Activated T-helper 17 cell treated with anti-CD3 and anti-CD28 coated beads, Interleukin-2, amount 50 U/mL, for 72 hours (primary cell): ENCODE measurements around the gene ACOT13. TPM values are rescaled to one million over a fixed set of nuclear protein-coding genes. Genes with fewer than 3 reads are reported as not detected.
A peak's percentile ranks its signal among the peaks of the same experiment; 100 is the strongest.
"Not testable (repeated sequence)": the region's sequence is repeated elsewhere in the genome, so short reads cannot be mapped to it uniquely, and the experiment has no call there.

Experiments
- ATAC-seq: fragments of 150-1000 bp; cut with Tn5 transposase; replicated peaks from 2 replicates; pipeline ENCODE4 v1.10.0; 2021; ENCODE audit warnings: mild to moderate bottlenecking, moderate library complexity
- H3K27ac Mint-ChIP-seq: one replicate; pipeline ENCODE4 v1.8.0; 2022; ENCODE audit warnings: mixed read lengths
- H3K27me3 Mint-ChIP-seq: one replicate; pipeline ENCODE4 v1.8.0; 2022; ENCODE audit warnings: mixed read lengths
- H3K36me3 Mint-ChIP-seq: one replicate; pipeline ENCODE4 v1.8.0; 2022; ENCODE audit warnings: low read depth, mild to moderate bottlenecking, mixed read lengths
- H3K4me1 Mint-ChIP-seq: one replicate; pipeline ENCODE4 v1.8.0; 2022; ENCODE audit warnings: mixed read lengths
- H3K4me3 Mint-ChIP-seq: one replicate; pipeline ENCODE4 v1.8.0; 2022; ENCODE audit warnings: mild to moderate bottlenecking, mixed read lengths
- H3K9me3 Mint-ChIP-seq: one replicate; pipeline ENCODE4 v1.8.0; 2022; ENCODE audit warnings: mixed read lengths
- total RNA-seq, 2 donors: library from RNA; stranded (reverse); gene quantifications; one replicate each; pipeline ENCODE4 v1.2.3, GENCODE V29; 2022

Gene ACOT13
- total RNA-seq, 2 donors from 2014 or later: 19.2 to 23.5 TPM

DNA sequence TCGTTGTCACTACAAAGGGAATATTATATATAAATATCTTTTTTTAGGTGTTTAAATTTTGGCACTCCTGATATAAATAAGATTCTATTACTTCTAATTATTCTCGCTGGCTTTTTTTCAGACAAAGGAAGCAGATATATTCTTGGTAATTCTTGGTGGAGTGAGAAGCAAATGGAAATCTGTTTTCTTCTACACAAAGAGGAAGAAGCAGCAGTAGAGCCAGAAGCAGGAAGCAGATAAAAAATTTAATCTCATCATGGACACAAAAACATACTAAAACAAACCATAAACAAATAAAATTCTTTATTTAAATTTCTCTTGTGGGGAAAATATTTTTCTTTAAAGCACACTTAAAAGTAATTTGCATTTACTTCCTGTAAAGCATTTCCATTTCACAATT, 17.2 kb upstream of the ACOT13 start:
- Mint-ChIP-seq H3K27ac (no peak overlapping the region), H3K4me3 (no peak overlapping the region), H3K27me3 (no peaks in the 10 kb centered on the region), H3K4me1 (peaks cover 6% of the 10 kb centered on the region), H3K36me3 (peaks cover 52% of the 10 kb centered on the region), H3K9me3 (no peaks in the 10 kb centered on the region)
- no peak for ATAC-seq

- H3K27me3 Mint-ChIP-seq: no peaks in the 10 kb centered on the region
- H3K4me1 Mint-ChIP-seq: peaks cover 7% of the 10 kb centered on the region
- no peak overlapping the region for H3K4me3 Mint-ChIP-seq
- no peak overlapping the region for H3K27ac Mint-ChIP-seq
- no peak for ATAC-seq
- H3K9me3 Mint-ChIP-seq: no peaks in the 10 kb centered on the region
- H3K36me3 Mint-ChIP-seq: peaks cover 58% of the 10 kb centered on the region
These were observed 16.5 kb upstream of the ACOT13 start for GRCh38 chr6:24650365-24650764.

DNA sequence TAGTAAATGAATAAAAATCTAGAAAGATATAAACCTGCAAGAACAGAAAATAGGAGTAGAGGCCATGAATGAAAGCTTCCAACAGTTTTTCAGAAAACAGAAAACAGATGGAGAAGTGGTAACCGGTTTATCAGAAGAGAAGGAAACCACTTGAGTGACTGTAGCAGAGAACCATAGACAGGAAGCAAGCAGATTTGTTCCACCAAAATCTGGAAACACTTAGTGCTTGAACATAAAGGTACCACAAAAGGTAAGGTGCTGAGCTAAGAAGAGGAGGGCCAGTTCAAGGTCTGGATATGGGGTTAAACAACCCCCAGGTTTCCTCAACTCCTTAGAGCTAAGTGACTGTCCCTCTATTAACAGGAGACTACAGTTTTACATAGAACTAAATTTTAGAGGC, 11.7 kb upstream of the ACOT13 start:
- Mint-ChIP-seq H3K36me3 (peaks cover 98% of the 10 kb centered on the region), H3K27me3 (no peaks in the 10 kb centered on the region), H3K9me3 (no peaks in the 10 kb centered on the region), H3K27ac (peak overlapping the region; percentile 84), H3K4me3 (no peak overlapping the region), H3K4me1 (peaks cover 17% of the 10 kb centered on the region)
- peak; percentile 37 for ATAC-seq

GRCh38 chr6:24658573-24659560, 8.0 kb upstream of the ACOT13 start:
- Mint-ChIP-seq H3K4me3 (no peak overlapping the region), H3K4me1 (peaks cover 30% of the 10 kb centered on the region), H3K27me3 (no peaks in the 10 kb centered on the region), H3K27ac (no peak overlapping the region), H3K9me3 (no peaks in the 10 kb centered on the region), H3K36me3 (peaks cover 96% of the 10 kb centered on the region)
- ATAC-seq: no peak

DNA sequence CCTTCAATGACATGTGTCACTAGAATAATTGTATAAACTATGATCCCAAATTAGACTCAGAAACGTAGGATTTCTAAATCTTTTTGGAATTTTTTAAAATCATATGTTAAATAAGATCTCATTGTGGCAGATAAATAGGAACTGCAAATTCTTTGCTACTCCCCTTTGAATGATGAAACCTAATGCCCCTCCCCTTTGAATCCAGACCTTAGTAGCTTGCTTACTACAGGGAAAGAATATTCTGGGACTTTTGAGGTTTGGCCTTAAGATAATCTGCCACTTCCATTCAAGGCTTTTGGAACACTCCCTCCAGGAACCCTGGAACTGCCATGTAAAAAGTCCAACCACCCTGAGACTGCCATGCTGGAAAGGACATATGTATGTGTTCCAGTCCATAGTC, 7.3 kb upstream of the ACOT13 start:
- Mint-ChIP-seq H3K36me3 (peaks cover 96% of the 10 kb centered on the region), H3K27ac (no peak overlapping the region), H3K27me3 (no peaks in the 10 kb centered on the region), H3K9me3 (no peaks in the 10 kb centered on the region), H3K4me3 (no peak overlapping the region), H3K4me1 (peaks cover 35% of the 10 kb centered on the region)
- no peak for ATAC-seq

DNA sequence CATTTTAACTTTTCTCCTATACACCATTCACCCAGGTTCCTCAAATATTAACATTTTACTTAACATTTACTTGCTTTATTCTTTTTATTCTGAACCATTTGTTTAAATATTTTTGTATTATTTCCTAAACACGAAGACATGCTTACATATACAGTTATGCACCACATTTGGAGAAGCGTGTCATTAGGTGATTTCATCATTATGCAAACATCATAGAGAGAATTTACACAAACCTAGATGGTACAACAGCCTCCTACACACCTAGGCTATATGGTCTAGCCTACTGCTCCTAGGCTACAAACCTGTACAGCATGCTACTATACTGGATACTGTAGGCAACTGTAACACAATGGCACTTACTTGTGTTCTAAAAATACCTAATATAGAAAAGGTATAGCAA, 6.8 kb upstream of the ACOT13 start:
- Mint-ChIP-seq H3K36me3 (peaks cover 96% of the 10 kb centered on the region), H3K9me3 (no peaks in the 10 kb centered on the region), H3K4me3 (no peak overlapping the region), H3K4me1 (peaks cover 40% of the 10 kb centered on the region), H3K27ac (no peak overlapping the region), H3K27me3 (no peaks in the 10 kb centered on the region)
- no peak for ATAC-seq

- ATAC-seq, H3K9me3 Mint-ChIP-seq, H3K27me3 Mint-ChIP-seq, H3K4me3 Mint-ChIP-seq: not testable (repeated sequence)
- H3K36me3 Mint-ChIP-seq: peaks cover 96% of the 10 kb centered on the region
- H3K27ac Mint-ChIP-seq: peak overlapping the region; percentile 49
- H3K4me1 Mint-ChIP-seq: peaks cover 34% of the 10 kb centered on the region
These were observed 5.1 kb upstream of the ACOT13 start for GRCh38 chr6:24661759-24662158.

- no peak for ATAC-seq
- Mint-ChIP-seq H3K4me3 (no peak overlapping the region), H3K36me3 (peaks cover 96% of the 10 kb centered on the region), H3K4me1 (peaks cover 34% of the 10 kb centered on the region), H3K27me3 (no peaks in the 10 kb centered on the region), H3K9me3 (no peaks in the 10 kb centered on the region), H3K27ac (peak overlapping the region; percentile 49)
These were observed 4.6 kb upstream of the ACOT13 start for GRCh38 chr6:24662236-24662635.

DNA sequence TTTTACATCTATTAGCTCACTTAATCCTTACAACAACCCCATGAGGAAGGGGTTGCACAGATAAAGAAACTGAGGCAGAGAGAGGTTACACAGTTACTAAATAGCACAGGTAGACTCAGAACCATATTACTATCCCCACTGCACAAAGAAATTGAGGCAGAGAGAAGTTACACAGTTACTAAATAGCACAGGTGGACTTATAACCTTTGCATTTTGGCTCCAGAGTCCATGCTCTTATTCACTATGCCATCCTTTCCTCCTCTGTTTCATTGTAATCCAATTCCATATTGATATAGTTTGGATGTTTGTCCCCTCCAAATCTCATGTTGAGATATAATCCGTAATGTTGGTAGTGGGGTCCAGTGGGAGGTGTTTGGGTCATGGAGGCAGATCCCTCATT, 3.7 kb upstream of the ACOT13 start:
- Mint-ChIP-seq H3K9me3 (no peaks in the 10 kb centered on the region), H3K27me3 (no peaks in the 10 kb centered on the region), H3K27ac (peak overlapping the region; percentile 2), H3K4me1 (peaks cover 34% of the 10 kb centered on the region), H3K4me3 (no peak overlapping the region), H3K36me3 (peaks cover 88% of the 10 kb centered on the region)
- ATAC-seq: no peak

- peak overlapping the region; percentile 94 for H3K4me3 Mint-ChIP-seq
- peaks cover 77% of the 10 kb centered on the region for H3K36me3 Mint-ChIP-seq
- H3K4me1 Mint-ChIP-seq: peaks cover 37% of the 10 kb centered on the region
- H3K27me3 Mint-ChIP-seq: no peaks in the 10 kb centered on the region
- no peak for ATAC-seq
- H3K9me3 Mint-ChIP-seq: no peaks in the 10 kb centered on the region
- peak overlapping the region; percentile 99 for H3K27ac Mint-ChIP-seq
These were observed 2.6 kb upstream of the ACOT13 start for GRCh38 chr6:24664046-24664987.

DNA sequence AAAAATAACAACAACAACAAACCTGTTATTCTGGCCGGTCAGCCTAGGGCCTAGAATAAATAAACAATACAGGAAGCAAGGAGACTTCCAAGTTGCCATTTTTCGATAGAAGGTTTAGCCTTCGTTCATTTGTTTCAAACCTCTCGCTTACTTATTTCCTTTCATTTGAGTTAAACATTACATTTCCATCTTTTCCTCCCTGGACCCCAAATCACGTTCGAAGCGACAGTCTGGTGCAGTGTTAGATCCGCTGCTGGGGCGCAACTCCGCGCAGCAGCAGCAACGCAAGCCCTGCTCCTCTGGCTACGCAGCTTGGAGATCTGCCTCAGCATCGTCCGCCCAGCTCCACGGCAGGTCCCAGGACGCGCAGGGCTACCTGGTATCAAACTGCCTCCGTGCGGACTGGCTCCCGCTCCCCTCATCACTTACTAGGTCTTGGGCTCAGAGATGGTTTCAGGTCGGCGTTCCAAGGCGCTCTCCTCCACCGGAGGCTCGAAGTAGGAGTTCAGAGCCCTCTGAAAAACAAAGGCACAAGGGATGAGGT, 708 bp upstream of the ACOT13 start:
- H3K36me3 Mint-ChIP-seq: peaks cover 73% of the 10 kb centered on the region
- peaks cover 37% of the 10 kb centered on the region for H3K4me1 Mint-ChIP-seq
- peak overlapping the region; percentile 94 for H3K4me3 Mint-ChIP-seq
- no peaks in the 10 kb centered on the region for H3K9me3 Mint-ChIP-seq
- peak; percentile 59 for ATAC-seq
- peak overlapping the region; percentile 99 for H3K27ac Mint-ChIP-seq
- no peaks in the 10 kb centered on the region for H3K27me3 Mint-ChIP-seq

DNA sequence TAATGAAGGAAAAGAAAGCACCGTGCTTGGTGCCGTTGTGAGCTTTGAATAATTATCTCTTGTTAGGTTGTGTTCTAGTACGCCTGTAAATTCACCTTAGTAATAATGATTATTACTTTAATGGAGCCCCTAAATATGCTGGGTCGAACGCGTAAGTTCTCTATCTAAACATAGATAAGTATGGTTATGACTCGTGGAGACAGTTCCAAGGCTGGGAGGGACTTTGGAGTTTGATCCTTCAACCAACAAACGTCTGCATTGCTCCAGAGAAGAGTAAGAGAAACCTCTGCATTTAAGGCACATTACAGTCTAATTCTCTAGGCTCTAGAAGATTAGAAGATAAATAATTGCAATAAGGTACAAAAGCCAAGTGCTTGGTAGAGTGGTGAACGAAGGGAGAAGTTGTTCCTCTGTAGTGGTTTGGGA, 514 bp downstream of the ACOT13 start:
- Mint-ChIP-seq H3K36me3 (peaks cover 63% of the 10 kb centered on the region), H3K9me3 (no peaks in the 10 kb centered on the region), H3K4me1 (peaks cover 36% of the 10 kb centered on the region), H3K27ac (peak overlapping the region; percentile 99), H3K27me3 (no peaks in the 10 kb centered on the region), H3K4me3 (peak overlapping the region; percentile 94)
- ATAC-seq: no peak

- peak overlapping the region; percentile 99 for H3K27ac Mint-ChIP-seq
- H3K4me1 Mint-ChIP-seq: peaks cover 29% of the 10 kb centered on the region
These were observed 1.5 kb downstream of the ACOT13 start for GRCh38 chr6:24668066-24668996.

More at GRCh38 chr6:24668066-24668996, 1.5 kb downstream of the ACOT13 start:
- H3K27me3 Mint-ChIP-seq, ATAC-seq, H3K9me3 Mint-ChIP-seq: not testable (repeated sequence)
- Mint-ChIP-seq H3K4me3 (peak overlapping the region; percentile 94), H3K36me3 (peaks cover 53% of the 10 kb centered on the region)
